Stomach smooth muscle (tissue), 2 donors: ENCODE measurements around the gene SDF4.
"Not testable (repeated sequence)": the region's sequence is repeated elsewhere in the genome, so short reads cannot be mapped to it uniquely, and the experiment has no call there.

Experiments used
- H3K27ac ChIP-seq: one replicate; pipeline ENCODE4 v1.7.0; 2013; ENCODE audit warnings: mild to moderate bottlenecking, low read length, inconsistent platforms
- H3K27me3 ChIP-seq, 2 donors: one replicate each; pipeline ENCODE4 v1.7.0; 2013; ENCODE audit warnings: low read length in 2 of 2; ENCODE audit not compliant: insufficient read depth in 2 of 2, control insufficient read depth in 1 of 2
- H3K36me3 ChIP-seq, 2 donors: one replicate each; pipeline ENCODE4 v1.7.0; 2013; ENCODE audit warnings: low read length in 2 of 2; ENCODE audit not compliant: control insufficient read depth in 2 of 2, insufficient read depth in 2 of 2
- H3K4me1 ChIP-seq: one replicate; pipeline ENCODE4 v1.7.0; 2013; ENCODE audit warnings: low read length; ENCODE audit not compliant: control insufficient read depth, insufficient read depth
- H3K4me3 ChIP-seq, 2 donors: one replicate each; pipeline ENCODE4 v1.7.0; 2013; ENCODE audit warnings: low read length in 2 of 2
- H3K9ac ChIP-seq, 2 donors: one replicate each; pipeline ENCODE4 v1.7.0; 2013; ENCODE audit warnings: low read length in 2 of 2, mild to moderate bottlenecking in 1 of 2
- H3K9me3 ChIP-seq, 2 donors: one replicate each; pipeline ENCODE4 v1.7.0; 2013; ENCODE audit warnings: low read length in 2 of 2; ENCODE audit not compliant: control insufficient read depth in 2 of 2
- donor health status: healthy.
- donor health status: Pancreatic carcinoma.

Gene SDF4

DNA sequence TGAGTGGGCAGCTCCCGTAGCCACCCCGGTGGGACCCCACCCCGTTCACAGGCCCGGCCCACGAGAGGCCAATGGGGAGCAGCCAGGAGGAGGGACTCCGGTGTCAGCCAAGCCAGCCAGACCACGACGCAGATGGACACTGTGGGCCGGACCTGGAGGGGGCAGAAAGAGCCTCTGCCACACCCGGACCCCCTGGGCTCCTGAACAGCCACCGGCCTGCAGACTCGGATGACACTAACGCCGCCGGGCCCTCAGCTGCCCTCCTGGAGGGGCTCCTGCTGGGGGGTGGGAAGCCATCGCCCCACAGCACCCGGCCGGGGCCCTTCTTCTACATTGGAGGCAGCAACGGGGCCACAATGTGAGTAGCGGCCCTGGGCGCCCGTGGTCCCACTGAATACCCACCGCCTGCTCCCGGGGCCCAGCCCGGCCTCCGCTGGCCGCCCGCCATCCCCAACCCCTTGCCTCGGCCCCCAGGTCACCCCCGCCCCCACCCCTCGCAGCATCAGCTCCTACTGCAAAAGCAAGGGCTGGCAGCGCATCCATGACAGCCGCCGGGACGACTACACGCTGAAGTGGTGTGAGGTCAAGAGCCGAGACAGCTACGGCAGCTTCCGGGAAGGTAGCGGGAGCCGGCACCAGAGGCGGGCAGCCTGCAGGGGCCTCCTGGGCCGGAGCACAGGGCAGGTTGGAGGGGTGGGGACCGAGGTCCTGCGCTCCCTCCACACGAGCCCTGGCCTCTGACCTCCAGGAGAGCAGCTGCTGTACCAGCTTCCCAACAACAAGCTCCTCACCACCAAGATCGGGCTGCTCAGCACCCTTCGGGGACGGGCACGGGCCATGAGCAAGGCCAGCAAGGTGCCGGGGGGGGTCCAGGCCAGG is 51.6 kb downstream of the SDF4 start:
- Histone ChIP-seq H3K27me3 (peaks cover 14 to 18% of the 10 kb centered on the region in 2 donors), H3K9ac (no peak overlapping the region), H3K27ac (no peak overlapping the region), H3K36me3 (no peaks in the 10 kb centered on the region), H3K4me1 (no peaks in the 10 kb centered on the region), H3K4me3 (no peak overlapping the region), H3K9me3 (no peaks in the 10 kb centered on the region)

DNA sequence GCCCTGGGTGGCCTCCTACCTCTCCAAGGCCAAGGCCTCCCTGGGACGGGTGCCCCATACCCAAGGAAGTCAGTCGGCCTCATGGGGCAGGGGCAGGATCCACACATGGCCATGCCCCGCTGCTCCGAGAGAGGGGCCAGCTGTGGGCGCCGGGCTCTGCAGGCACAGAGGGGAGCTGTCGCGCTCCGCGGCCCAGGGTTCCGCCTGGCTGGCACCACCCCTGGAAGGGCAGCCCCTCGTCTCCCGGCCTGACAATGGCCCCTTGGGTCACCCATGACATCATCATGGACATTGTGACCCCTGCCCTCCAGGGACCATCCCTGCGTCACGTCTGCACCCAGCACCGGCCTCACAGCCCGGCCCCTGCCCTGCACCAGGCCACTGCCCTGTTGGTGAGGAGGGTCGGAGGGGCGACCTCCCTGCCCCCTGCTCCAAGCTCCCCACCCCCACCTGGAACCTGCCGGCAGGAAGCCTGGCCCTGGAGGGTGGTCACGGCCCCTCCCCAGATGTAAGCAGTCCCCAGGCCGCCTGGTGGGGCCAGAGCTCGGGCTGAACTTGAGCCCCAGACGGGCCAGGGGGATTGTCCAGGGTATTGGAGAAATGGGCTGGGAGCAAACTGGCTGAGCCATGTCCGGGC is 52.3 kb downstream of the SDF4 start:
- no peaks in the 10 kb centered on the region for H3K4me1 ChIP-seq
- no peaks in the 10 kb centered on the region for H3K9me3 ChIP-seq
- H3K27me3 ChIP-seq: peaks cover 16 to 20% of the 10 kb centered on the region in 2 donors
- no peak overlapping the region for H3K9ac ChIP-seq
- no peak overlapping the region for H3K27ac ChIP-seq
- no peaks in the 10 kb centered on the region for H3K36me3 ChIP-seq
- H3K4me3 ChIP-seq: no peak overlapping the region

DNA sequence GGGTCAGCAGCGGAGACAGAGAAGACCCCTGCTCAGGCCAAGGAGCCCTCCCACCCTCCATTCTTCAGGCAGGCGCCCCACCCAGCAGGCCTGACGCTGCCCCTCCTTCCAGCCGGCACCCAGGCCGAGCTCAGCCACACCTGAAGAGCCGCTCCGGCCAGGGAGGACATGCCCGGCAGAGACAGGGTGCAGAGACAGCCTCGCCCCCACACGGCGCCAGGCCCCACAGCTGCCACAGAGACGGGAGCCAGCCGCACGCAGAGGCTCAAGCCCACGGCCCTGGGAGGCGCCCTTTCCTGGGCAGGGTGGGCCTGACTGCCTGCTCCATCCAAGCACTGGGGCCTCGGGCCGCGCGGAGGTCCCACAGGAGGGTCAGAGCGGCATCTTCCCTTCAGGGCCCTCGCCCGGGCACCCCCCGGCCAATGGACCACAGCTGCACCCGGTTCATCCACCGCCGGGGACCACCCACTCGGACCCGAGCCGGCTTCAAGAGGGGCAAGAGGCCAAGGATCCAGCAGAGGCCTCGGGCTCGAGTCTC is 52.9 kb downstream of the SDF4 start:
- no peak overlapping the region for H3K9ac ChIP-seq

DNA sequence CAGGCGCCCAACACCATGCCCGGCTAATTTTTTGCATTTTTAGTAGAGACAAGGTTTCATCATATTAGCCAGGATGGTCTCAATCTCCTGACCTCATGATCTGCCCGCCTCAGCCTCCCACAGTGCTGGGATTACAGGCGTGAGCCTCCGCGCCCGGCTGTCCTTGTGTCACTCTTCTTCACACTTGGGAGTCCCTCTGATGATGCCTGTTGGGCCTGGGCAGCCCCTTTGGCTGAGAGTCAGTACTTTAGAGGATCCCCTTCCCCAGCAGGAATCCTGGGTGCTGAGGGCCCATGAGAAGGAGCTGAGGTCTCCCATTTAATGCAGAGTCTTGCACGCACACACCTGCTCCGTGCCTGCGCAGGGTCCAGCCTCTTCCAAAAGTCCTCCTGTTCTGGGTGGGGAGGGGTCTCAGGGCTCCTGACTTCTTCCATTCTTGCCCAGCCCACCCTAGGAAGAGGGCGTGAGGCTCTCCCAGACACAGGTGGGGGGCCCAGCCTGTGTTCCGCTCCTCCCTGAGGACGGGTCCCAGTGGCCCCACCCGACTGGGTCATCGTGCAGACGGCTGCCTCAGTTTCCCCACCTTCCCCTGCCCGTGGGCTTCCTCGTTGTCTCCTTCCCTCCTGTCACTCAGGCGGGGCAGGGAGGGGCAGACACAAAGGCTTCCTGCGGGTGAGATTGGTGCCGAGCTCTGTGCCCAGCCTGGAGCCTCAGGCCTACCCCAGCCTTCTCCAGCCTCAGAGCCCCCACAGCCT is 54.2 kb downstream of the SDF4 start:
- Histone ChIP-seq H3K36me3 (no peaks in the 10 kb centered on the region), H3K27me3 (peaks cover 28 to 35% of the 10 kb centered on the region in 2 donors), H3K4me1 (peaks cover 3% of the 10 kb centered on the region), H3K9me3 (no peaks in the 10 kb centered on the region), H3K9ac (no peak overlapping the region), H3K4me3 (no peak overlapping the region), H3K27ac (no peak overlapping the region)

More for the DNA sequence above, 52.9 kb downstream of the SDF4 start:
- Histone ChIP-seq H3K36me3 (no peaks in the 10 kb centered on the region), H3K4me3 (no peak overlapping the region), H3K27me3 (peaks cover 19 to 25% of the 10 kb centered on the region in 2 donors), H3K4me1 (no peaks in the 10 kb centered on the region), H3K9me3 (no peaks in the 10 kb centered on the region), H3K27ac (no peak overlapping the region)

DNA sequence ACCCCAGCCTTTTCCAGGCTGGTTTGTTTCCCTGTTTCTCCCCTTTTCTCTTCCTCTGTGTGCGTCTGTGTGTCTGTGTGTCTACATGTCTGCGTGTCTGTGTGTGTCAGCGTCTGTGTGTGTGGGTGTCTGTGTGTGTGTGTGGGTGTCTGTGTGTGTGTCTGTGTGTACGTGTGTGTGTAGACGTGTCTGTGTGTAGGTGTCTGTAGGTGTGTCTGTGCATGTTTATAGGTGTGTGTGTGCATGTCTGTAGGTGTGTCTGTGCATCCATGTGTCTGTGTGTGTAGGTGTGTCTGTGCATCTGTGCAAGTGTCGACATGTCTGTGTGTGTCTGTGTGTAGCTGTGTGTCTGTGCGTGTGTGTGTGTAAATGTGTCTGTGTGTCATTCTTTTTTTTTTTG is 54.9 kb downstream of the SDF4 start:
- Histone ChIP-seq H3K9me3 (no peaks in the 10 kb centered on the region), H3K9ac (no peak overlapping the region), H3K36me3 (no peaks in the 10 kb centered on the region), H3K27me3 (peaks cover 33 to 39% of the 10 kb centered on the region in 2 donors), H3K4me1 (peaks cover 3% of the 10 kb centered on the region), H3K4me3 (no peak overlapping the region), H3K27ac (no peak overlapping the region)

DNA sequence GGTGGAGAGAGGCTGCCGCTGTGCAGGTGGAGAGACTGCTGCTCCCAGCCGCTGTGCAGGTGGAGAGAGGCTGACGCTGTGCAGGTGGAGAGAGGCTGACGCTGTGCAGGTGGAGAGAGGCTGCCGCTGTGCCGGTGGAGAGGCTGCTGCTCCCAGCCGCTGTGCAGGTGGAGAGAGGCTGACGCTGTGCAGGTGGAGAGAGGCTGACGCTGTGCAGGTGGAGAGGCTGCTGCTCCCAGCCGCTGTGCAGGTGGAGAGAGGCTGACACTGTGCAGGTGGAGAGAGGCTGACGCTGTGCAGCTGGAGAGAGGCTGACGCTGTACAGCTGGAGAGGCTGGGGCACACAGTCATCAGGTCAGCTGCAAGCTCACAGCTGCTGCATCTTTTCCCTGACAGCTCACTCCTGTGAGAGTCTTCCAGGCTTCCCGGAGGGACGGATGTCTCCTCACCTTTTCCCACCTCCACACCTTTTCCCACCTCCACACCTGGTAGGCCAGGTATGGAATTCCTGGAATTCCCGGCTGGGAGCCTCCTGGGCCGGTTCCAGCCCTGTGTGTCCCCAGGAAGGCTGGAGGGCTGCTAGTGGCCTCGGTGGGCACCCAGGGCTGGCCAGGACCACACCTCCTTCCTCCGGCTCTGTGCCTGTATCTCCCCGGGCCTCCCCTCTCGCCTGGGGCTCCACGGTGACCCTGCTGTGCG is 55.6 kb downstream of the SDF4 start:
- H3K9ac ChIP-seq: not testable (repeated sequence)

DNA sequence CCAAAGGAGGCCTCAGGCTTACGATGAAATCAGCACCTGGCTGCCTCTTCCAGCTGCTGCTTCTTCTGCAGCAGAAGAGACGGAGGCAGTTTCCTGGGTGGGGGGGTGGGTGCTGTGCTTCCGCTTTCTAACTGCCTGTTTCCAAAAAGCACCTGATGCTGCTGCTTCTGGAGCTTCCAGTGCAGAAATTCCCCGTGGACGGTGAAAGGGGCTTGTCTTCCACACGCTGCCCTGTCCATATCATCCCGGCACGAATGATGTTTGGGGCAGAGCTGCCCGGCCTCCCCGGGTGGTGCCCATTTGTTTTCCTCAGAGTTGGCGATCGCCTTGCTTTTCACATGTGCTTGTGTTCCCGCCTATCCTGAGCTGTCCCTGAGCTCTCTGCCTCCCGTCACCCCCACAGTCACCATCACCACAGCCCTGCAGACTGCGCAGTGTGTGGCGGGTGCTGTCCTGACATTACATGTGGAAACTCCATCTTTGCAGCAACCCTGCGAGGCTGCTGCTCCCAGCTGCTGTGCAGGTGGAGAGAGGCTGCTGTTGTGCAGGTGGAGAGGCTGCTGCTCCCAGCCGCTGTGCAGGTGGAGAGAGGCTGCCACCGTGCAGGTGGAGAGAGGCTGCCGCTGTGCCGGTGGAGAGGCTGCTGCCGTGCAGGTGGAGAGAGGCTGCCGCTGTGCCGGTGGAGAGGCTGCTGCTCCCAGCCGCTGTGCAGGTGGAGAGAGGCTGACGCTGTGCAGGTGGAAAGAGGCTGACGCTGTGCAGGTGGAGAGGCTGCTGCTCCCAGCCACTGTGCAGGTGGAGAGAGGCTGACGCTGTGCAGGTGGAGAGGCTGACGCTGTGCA is 56.4 kb downstream of the SDF4 start:
- H3K4me3 ChIP-seq: no peak overlapping the region
- peaks cover 3% of the 10 kb centered on the region for H3K4me1 ChIP-seq
- no peak overlapping the region for H3K27ac ChIP-seq
- no peak overlapping the region for H3K9ac ChIP-seq
- peaks cover 31 to 45% of the 10 kb centered on the region in 2 donors for H3K27me3 ChIP-seq
- no peaks in the 10 kb centered on the region for H3K9me3 ChIP-seq
- no peaks in the 10 kb centered on the region for H3K36me3 ChIP-seq

More for the DNA sequence above, 55.6 kb downstream of the SDF4 start:
- not testable (repeated sequence) for H3K4me3 ChIP-seq, H3K4me1 ChIP-seq, H3K36me3 ChIP-seq, H3K9me3 ChIP-seq, H3K27ac ChIP-seq
- peaks cover 33 to 40% of the 10 kb centered on the region in 2 donors for H3K27me3 ChIP-seq

DNA sequence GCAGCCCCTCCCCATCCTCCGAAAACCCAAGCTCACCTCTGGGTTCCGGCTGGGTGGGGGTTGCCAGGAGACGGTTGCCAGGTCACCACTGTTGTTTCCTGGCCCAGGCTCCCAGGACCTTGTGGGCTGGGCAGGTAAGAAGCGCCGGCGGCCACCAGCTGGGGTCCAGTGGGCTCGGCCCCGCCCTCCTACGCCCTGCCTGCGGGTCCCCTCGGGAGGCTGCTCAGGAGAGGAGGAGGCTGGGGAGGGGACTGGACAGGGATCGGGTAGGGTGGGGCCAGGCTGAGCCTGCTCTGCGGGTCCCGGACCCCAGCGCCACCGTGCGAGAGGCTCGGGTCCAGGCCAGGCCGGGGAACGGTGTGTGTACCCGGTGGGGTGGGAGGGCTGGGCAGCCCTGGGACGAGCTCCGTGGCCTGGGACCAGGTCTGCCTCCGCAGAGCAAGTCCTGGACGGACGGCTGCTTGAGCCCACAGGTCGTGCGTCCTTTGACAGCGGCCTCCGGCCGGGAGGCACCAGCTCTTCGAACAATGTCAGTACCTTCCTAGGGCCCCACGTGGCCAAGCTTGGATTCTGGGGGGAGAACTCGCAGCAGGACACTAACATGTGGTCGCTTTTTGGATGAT is 57.9 kb downstream of the SDF4 start, which contains the start of gene TTLL10:
TTLL10 (plus strand) TSS at position 88 of the 623 bp plus-strand sequence. CDS start 5,336 bp downstream, outside the sequence.
- peaks cover 3% of the 10 kb centered on the region for H3K4me1 ChIP-seq
- no peaks in the 10 kb centered on the region for H3K9me3 ChIP-seq
- no peaks in the 10 kb centered on the region for H3K36me3 ChIP-seq
- peaks cover 35 to 51% of the 10 kb centered on the region in 2 donors for H3K27me3 ChIP-seq
- no peak within 1 kb of the TSS for H3K4me3 ChIP-seq
- H3K27ac ChIP-seq: no peak within 1 kb of the TSS
- no peak within 1 kb of the TSS for H3K9ac ChIP-seq

DNA sequence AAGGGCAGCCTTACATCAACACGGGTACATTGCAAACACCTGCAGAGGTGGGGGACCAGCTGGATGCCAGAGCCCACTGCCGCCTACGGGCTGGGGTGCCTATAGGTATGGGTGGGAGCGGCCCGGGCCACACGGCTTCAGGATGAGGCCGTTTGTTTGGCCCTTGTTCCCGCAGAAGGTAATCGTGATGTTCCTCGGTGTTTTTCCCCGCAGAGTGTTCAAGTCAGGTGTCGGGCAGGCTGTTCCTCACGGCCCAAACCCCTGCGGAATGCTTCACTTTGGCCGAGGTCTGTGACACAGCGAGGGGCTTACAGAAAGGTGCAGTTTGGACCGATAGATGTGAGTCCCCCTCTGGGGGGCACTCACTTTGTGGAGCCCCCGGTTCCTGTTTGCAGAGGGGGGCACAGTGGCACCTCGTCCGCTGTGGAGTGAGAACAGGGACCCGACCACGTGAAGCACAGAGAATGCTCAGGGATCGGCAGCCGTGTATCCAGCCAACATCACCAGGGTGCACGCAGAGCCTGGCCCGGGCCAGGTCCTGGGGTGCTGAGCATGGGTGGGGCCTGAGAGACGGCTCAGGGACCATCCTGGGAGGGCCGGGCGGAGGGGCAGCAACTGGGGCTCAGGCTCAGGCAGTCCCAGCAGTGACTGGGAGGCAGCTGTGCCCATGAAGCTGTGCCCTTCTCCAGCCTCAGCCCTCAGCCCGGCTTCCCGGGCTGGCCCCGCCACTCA is 58.6 kb downstream of the SDF4 start:
- Histone ChIP-seq H3K36me3 (no peaks in the 10 kb centered on the region), H3K4me3 (no peak overlapping the region), H3K4me1 (peaks cover 3% of the 10 kb centered on the region), H3K27me3 (peaks cover 33 to 55% of the 10 kb centered on the region in 2 donors), H3K27ac (no peak overlapping the region), H3K9me3 (no peaks in the 10 kb centered on the region), H3K9ac (no peak overlapping the region)
